B cell (primary cell): Measurements from ENCODE around the gene IFI35.

Source experiments
- EZH2 ChIP-seq: IDR thresholded peaks from 2 replicates; pipeline ENCODE4 v1.6.1; 2012; ENCODE audit warnings: borderline replicate concordance, low read depth, mild to moderate bottlenecking, moderate library complexity, low read length; ENCODE audit not compliant: insufficient read depth, poor library complexity, severe bottlenecking
- TF ChIP-seq, protein P1 (sequence below): fragments of 200-600 bp; IDR thresholded peaks from one replicate; pipeline ENCODE4 v1.8.0; 2022; ENCODE audit warnings: antibody characterized with exemption, mild to moderate bottlenecking

DNA sequence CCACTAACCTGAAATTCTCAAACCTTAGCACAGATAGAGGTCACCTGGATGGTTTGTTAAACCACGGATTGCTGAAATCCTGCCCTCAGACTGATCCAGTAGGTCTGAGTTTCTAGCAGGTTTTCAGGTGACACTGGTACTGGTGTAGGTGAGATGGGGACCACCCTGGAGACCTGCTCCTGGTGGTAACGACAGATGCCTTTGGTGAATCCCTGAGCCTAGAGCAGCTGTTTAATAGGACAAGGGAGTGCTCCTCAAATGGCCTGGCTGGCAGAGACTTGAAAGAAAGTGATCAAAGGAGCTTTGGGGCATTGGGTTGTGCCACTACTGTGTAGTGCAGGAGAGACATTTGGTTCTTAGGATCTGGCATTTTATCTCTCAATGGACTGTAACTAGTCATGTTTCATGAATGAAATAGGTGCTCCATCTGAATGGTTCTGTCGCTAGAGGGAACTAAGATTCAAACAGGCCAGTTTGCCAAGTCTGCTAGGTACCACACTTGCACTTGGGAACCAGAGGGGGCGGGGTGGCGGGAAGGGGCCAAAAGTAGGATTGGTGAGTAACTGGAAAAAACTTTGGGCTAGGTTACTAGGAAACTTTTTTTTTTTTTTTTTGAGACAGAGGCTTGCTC lies 2.9 kb upstream of the IFI35 start:
- TF ChIP-seq, protein P1, sequence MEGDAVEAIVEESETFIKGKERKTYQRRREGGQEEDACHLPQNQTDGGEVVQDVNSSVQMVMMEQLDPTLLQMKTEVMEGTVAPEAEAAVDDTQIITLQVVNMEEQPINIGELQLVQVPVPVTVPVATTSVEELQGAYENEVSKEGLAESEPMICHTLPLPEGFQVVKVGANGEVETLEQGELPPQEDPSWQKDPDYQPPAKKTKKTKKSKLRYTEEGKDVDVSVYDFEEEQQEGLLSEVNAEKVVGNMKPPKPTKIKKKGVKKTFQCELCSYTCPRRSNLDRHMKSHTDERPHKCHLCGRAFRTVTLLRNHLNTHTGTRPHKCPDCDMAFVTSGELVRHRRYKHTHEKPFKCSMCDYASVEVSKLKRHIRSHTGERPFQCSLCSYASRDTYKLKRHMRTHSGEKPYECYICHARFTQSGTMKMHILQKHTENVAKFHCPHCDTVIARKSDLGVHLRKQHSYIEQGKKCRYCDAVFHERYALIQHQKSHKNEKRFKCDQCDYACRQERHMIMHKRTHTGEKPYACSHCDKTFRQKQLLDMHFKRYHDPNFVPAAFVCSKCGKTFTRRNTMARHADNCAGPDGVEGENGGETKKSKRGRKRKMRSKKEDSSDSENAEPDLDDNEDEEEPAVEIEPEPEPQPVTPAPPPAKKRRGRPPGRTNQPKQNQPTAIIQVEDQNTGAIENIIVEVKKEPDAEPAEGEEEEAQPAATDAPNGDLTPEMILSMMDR = no peak
- TF ChIP-seq EZH2 = no peak
